Suppressor macrophage treated with lipopolysaccharide for 1 hour (primary cell): Measurements from ENCODE around the gene CLDN14.
A peak's percentile ranks its signal among the peaks of the same experiment; 100 is the strongest.

Source experiments
- DNase-seq, 3 donors: peaks; one replicate each; pipeline ENCODE4 v3.0.0-alpha.2; 2020 to 2022

Gene CLDN14

DNA sequence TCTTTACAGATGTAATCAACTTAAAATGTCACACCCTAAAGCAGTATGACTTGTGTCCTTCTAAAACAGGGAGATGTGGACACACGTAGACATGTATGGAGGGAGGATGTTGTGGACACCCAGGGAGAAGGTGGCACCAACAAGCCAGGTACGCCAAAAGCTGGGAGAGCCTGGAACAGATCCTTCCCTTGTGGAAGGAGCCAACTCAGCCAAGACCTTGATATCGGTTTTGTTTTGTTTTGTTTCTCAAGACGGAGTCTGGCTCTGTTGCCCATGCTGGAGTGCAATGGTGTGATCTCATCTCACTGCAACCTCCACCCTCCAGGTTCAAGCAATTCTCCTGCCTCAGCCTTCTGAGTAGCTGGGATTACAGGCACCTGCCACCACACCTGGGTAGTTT, 49.1 kb downstream of the CLDN14 start:
- DNase-seq: no peak

- peak; percentile 95 to 98 (median 97) for DNase-seq
Measured at GRCh38 chr21:36429947-36430546, 49.9 kb downstream of the CLDN14 start.

GRCh38 chr21:36428761-36429432, 51.0 kb downstream of the CLDN14 start:
- DNase-seq: peak; percentile 57 to 64 (median 63)

- no peak for DNase-seq
Measured at GRCh38 chr21:36427502-36427901, 52.4 kb downstream of the CLDN14 start.

DNA sequence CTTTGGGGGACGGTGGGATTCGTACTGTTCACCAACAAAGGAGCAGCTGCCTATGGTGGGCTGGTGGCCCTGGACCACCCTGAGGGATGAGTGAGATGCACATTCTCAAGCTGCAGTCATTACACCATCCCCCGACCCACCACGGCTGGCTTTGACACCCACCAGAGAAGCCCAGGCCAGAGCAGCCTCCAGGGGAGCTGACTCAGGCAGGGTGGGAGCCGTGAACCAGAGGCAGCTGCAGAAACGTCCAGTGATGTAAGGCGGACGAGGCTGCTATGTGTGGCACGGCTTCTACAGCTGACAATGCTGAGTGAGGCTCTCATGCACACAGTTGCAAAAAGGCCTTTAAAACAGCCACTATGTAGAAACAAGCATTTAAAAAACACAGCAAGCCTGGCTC, 54.6 kb downstream of the CLDN14 start:
- no peak for DNase-seq

DNA sequence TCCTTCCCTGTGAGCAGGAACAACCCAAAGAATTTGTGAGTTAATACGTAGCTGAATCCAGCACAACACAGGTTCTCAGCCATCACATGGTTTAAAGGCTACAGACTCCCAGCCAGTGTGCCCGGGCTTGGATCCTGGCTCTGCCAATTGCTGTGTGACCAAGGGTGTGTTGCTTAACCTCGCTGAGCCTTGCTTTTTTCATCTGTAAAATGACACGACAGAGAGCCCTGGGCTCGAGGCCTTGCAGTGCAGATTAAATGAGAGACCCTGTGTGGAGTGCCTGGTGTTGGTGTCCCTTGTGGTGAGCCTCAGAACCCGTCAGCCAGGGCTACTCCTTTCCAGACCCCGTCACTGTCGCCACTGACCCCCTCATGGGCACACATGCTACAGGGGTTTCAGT, 55.3 kb downstream of the CLDN14 start:
- DNase-seq: no peak

DNA sequence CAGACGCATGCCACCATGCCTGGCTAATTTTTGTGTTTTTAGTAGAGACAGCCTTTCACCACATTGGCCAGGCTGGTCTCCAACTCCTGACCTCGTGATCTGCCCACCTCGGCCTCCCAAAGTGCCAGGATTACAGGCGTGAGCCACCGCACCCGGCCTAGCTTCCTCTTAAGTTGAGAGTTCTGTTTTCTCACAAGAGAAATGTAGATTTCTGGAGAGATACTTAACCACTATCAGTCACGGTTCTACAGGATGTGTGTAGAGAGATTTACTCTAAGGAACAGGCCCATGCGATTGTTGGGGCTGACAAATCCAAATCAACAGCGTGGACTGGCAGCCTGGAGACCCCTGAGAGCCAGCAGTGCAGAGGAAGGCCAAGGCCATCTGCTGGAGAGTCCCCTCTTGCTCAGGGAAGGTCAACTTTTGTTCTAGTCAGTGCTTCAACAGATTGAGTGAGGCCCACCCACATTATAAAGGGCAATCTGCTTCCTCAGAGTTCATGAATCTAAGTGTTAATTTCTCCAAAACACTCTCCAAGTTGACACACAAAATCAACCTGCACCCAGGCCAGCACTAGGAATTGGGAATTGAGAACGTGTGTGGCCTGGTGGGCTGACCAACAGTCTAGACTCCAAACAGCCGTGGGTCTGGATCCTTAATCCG, 56.0 kb downstream of the CLDN14 start:
- peak in 2 of 3 donors; percentile 34 to 40 for DNase-seq

- peak; percentile 72 to 85 (median 76) for DNase-seq
Measured at GRCh38 chr21:36422279-36423098, 57.4 kb downstream of the CLDN14 start.

GRCh38 chr21:36420571-36421339, 59.2 kb downstream of the CLDN14 start:
- DNase-seq: no peak

DNA sequence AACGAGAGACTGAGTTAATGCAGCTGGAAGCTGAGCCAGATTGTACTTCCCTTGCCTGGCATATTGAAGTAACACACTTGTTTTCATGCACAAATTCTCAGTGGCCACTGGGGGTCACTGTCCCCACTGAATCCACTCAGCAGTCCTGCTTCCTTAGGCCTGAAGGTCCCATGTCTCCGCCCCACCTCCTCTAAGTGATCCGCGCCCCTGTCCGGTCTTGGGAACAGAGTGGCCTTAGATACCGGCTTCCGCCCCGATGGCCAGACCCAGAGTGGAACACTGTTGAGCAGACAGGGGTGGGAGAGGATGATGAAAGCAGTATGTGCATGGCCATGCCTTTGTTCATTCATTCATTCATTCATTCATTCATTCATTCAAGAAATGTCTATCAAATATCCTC, 59.9 kb downstream of the CLDN14 start:
- peak; percentile 86 to 93 (median 88) for DNase-seq

DNA sequence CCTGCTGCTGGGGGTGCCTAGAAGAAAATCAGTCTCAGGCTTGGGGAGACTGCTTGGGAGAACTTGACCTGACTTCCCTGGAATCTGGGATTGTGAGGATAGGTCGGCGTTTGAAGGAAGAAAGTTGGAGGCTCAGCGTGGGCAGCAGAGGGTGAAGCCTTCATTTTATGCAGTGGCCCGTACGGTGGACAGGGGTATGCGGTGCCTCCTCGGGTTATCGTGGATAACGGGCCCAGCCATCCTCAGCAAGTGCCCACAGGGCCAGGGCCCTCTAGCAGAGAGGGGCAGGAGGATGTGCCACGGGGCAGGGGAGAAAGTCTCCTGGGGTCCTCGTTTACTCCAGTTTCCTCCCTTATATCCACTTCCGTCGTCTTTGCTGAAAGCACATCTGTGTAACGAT, 60.7 kb downstream of the CLDN14 start:
- DNase-seq: no peak

GRCh38 chr21:36415375-36415774, 64.5 kb downstream of the CLDN14 start:
- DNase-seq: no peak

DNA sequence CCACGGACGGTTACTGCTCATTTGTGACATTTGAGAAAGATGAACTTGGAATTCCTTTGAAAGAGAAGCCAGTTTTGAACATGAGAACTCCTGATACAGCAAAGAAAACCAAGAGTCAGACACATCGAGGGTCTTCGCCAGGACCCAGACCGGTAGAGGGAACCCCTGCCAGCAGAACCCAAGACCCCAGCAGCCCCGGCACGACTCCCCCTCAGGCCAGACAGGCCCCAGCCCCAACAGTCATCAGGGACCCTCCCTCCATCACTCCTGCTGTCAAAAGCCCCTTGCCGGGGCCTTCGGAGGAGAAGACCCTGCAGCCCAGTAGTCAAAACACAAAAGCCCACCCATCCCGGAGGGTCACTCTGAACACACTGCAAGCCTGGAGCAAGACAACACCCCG, 67.0 kb downstream of the CLDN14 start:
- DNase-seq: no peak

DNA sequence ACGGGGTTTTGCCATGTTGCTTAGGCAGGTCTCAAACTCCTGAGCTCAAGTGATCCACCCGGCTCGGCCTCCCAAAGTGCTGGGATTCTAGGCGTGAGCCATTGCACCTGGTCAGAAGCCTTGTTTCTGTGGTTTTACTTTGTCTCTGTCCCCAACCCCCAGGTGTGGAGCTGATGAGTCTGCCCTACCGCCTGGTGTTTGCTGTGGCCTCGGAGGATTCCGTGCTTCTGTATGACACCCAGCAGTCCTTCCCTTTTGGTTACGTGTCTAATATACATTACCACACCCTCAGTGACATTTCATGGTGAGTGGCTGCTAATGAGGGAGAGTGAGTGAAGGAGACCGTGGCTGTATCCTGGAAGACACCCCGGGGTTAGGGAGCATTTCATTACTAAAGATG, 68.6 kb downstream of the CLDN14 start:
- DNase-seq: no peak
